DND-41 (cell line): ENCODE data around the gene PGA3.
"Not testable (repeated sequence)": the region's sequence is repeated elsewhere in the genome, so short reads cannot be mapped to it uniquely, and the experiment has no call there.

ENCODE experiments used
- ATAC-seq: fragments of 200-7000 bp; cut with Tn5 transposase; 3 replicates; pipeline ENCODE4 v1.9.1; 2021; ENCODE audit warnings: low read depth; ENCODE audit not compliant: insufficient read depth
- DNase-seq: peaks from one replicate; pipeline ENCODE4 v3.0.0-alpha.2; 2020
- H2AFZ ChIP-seq: 2 replicates; pipeline ENCODE4 v1.6.0; 2012; ENCODE audit warnings: low read depth, low read length
- H3K27ac ChIP-seq: 2 replicates; pipeline ENCODE4 v1.5.1; 2012; ENCODE audit warnings: low read length, inconsistent platforms
- H3K27me3 ChIP-seq: fragments of 200-600 bp; sonication (generic); 2 replicates; pipeline ENCODE4 v1.6.0; 2012; ENCODE audit warnings: low read length, mild to moderate bottlenecking, inconsistent platforms; ENCODE audit not compliant: insufficient read depth, poor library complexity
- H3K36me3 ChIP-seq: 2 replicates; pipeline ENCODE4 v1.5.1; 2012; ENCODE audit warnings: low read length, inconsistent platforms; ENCODE audit not compliant: insufficient read depth
- H3K4me1 ChIP-seq: 2 replicates; pipeline ENCODE4 v1.5.1; 2012; ENCODE audit warnings: mild to moderate bottlenecking, low read length; ENCODE audit not compliant: insufficient read depth
- H3K4me2 ChIP-seq: 2 replicates; pipeline ENCODE4 v1.6.0; 2012; ENCODE audit warnings: mild to moderate bottlenecking, moderate library complexity, low read length, inconsistent platforms; ENCODE audit not compliant: insufficient read depth
- H3K4me3 ChIP-seq, 2 experiments: fragments of 200-600 bp in 1 of 2; shearing (Covaris generic) in 1 of 2; 2 replicates each; pipeline ENCODE4 v1.5.1; 2012 to 2016; ENCODE audit warnings: inconsistent platforms in 2 of 2, low read length in 2 of 2, mild to moderate bottlenecking in 2 of 2, low read depth in 1 of 2, moderate library complexity in 1 of 2
- H3K79me2 ChIP-seq: 2 replicates; pipeline ENCODE4 v1.6.0; 2012; ENCODE audit warnings: low read length, inconsistent platforms; ENCODE audit not compliant: insufficient read depth
- H3K9ac ChIP-seq: 2 replicates; pipeline ENCODE4 v1.6.0; 2012; ENCODE audit warnings: low read depth, mild to moderate bottlenecking, inconsistent platforms, low read length, moderate library complexity
- H3K9me3 ChIP-seq: 2 replicates; pipeline ENCODE4 v1.5.1; 2012; ENCODE audit warnings: low read length, moderate library complexity, mild to moderate bottlenecking, inconsistent platforms; ENCODE audit not compliant: insufficient read depth, severe bottlenecking
- H4K20me1 ChIP-seq: 2 replicates; pipeline ENCODE4 v1.6.0; 2012; ENCODE audit warnings: low read length; ENCODE audit not compliant: insufficient read depth
- CTCF ChIP-seq: IDR thresholded peaks from 2 replicates; pipeline ENCODE4 v1.5.1; 2012; ENCODE audit warnings: borderline replicate concordance, low read length, moderate library complexity, mild to moderate bottlenecking; ENCODE audit not compliant: poor library complexity, severe bottlenecking; ENCODE audit errors: extremely low read depth
- EZH2 ChIP-seq: IDR thresholded peaks from 3 replicates; pipeline ENCODE4 v1.6.1; 2012; ENCODE audit warnings: borderline replicate concordance, low read depth, mild to moderate bottlenecking, moderate library complexity, low read length, inconsistent platforms; ENCODE audit not compliant: severe bottlenecking

PGA3 gene

GRCh38 chr11:61163021-61163420 lies 40.3 kb upstream of the PGA3 start:
- ATAC-seq (no peak), DNase-seq (no peak)
- no peak overlapping the region for H2AFZ ChIP-seq
- H3K9me3 ChIP-seq, result no peaks in the 10 kb centered on the region
- H3K36me3 ChIP-seq, result no peaks in the 10 kb centered on the region
- H3K27me3 ChIP-seq, result no peaks in the 10 kb centered on the region
- H3K9ac ChIP-seq, result no peak overlapping the region
- no peak overlapping the region for H3K4me2 ChIP-seq
- H3K4me1 ChIP-seq, result peaks cover 23% of the 10 kb centered on the region
- H3K4me3 ChIP-seq, result no peak overlapping the region
- no peaks in the 10 kb centered on the region for H3K79me2 ChIP-seq
- no peak overlapping the region for H3K27ac ChIP-seq
- H4K20me1 ChIP-seq, result no peaks in the 10 kb centered on the region
- TF ChIP-seq EZH2 (no peak), CTCF (no peak)

- Histone ChIP-seq H4K20me1 (no peaks in the 10 kb centered on the region), H3K9ac (no peak overlapping the region), H3K4me1 (peaks cover 23% of the 10 kb centered on the region), H3K27me3 (no peaks in the 10 kb centered on the region), H3K4me2 (no peak overlapping the region), H3K9me3 (no peaks in the 10 kb centered on the region), H3K27ac (no peak overlapping the region), H3K4me3 (no peak overlapping the region), H3K79me2 (no peaks in the 10 kb centered on the region), H3K36me3 (no peaks in the 10 kb centered on the region), H2AFZ (no peak overlapping the region)
- ATAC-seq, result no peak
- no peak for DNase-seq
- TF ChIP-seq EZH2 (no peak), CTCF (no peak)
These were observed 39.4 kb upstream of the PGA3 start for GRCh38 chr11:61163714-61164605.

- TF ChIP-seq EZH2 (no peak), CTCF (no peak)
- DNase-seq, result no peak
These were observed 38.5 kb upstream of the PGA3 start for GRCh38 chr11:61164606-61165424.

GRCh38 chr11:61165785-61166184 lies 37.5 kb upstream of the PGA3 start:
- not testable (repeated sequence) for H3K27me3 ChIP-seq, H4K20me1 ChIP-seq, DNase-seq, H3K9ac ChIP-seq, H3K36me3 ChIP-seq, H3K9me3 ChIP-seq, H3K4me2 ChIP-seq, H2AFZ ChIP-seq, H3K79me2 ChIP-seq, ATAC-seq, H3K4me3 ChIP-seq, H3K27ac ChIP-seq
- peaks cover 14% of the 10 kb centered on the region for H3K4me1 ChIP-seq

More at GRCh38 chr11:61164606-61165424, 38.5 kb upstream of the PGA3 start:
- H3K79me2 ChIP-seq, result no peaks in the 10 kb centered on the region
- H3K4me3 ChIP-seq, result no peak overlapping the region
- H3K36me3 ChIP-seq, result no peaks in the 10 kb centered on the region
- H4K20me1 ChIP-seq, result no peaks in the 10 kb centered on the region
- no peak overlapping the region for H3K9ac ChIP-seq
- no peaks in the 10 kb centered on the region for H3K27me3 ChIP-seq
- ATAC-seq, result no peak
- H3K4me1 ChIP-seq, result peaks cover 23% of the 10 kb centered on the region
- H2AFZ ChIP-seq, result no peak overlapping the region
- no peak overlapping the region for H3K4me2 ChIP-seq
- H3K9me3 ChIP-seq, result no peaks in the 10 kb centered on the region
- no peak overlapping the region for H3K27ac ChIP-seq

GRCh38 chr11:61166331-61166730 lies 37.0 kb upstream of the PGA3 start:
- not testable (repeated sequence) for H3K9ac ChIP-seq, H3K9me3 ChIP-seq, H3K79me2 ChIP-seq, H4K20me1 ChIP-seq, DNase-seq, H3K27me3 ChIP-seq, ATAC-seq, H3K27ac ChIP-seq, H3K4me3 ChIP-seq, H3K36me3 ChIP-seq, H2AFZ ChIP-seq, H3K4me2 ChIP-seq
- peaks cover 12% of the 10 kb centered on the region for H3K4me1 ChIP-seq
